HG03520 (cell line): ENCODE data around the gene DMD.

Experiments used
- ATAC-seq: cut with Tn5 transposase; IDR thresholded peaks from one replicate; pipeline ENCODE4 v1.9.1; 2021; ENCODE audit warnings: mild to moderate bottlenecking, moderate library complexity; ENCODE audit not compliant: unreplicated experiment

Gene DMD

GRCh38 chrX:31266203-31267076 is 1944.9 kb downstream of the DMD start:
- ATAC-seq: peak; percentile 70

GRCh38 chrX:31265383-31265782 is 1946.0 kb downstream of the DMD start:
- ATAC-seq: no peak

- ATAC-seq: no peak
Observed at GRCh38 chrX:31260351-31260750, 1951.0 kb downstream of the DMD start.

- no peak for ATAC-seq
Observed at GRCh38 chrX:31258166-31258565, 1953.2 kb downstream of the DMD start.

- no peak for ATAC-seq
Observed at GRCh38 chrX:31255310-31256033, 1955.9 kb downstream of the DMD start.

- ATAC-seq: no peak
Observed at GRCh38 chrX:31252133-31252532, 1959.2 kb downstream of the DMD start.

GRCh38 chrX:31251336-31251735 is 1960.0 kb downstream of the DMD start:
- no peak for ATAC-seq

GRCh38 chrX:31245714-31246113 is 1965.6 kb downstream of the DMD start:
- ATAC-seq: no peak

- ATAC-seq: no peak
Observed at GRCh38 chrX:31243804-31244203, 1967.5 kb downstream of the DMD start.

- no peak for ATAC-seq
Observed at GRCh38 chrX:31240982-31241381, 1970.4 kb downstream of the DMD start.

- peak; percentile 58 for ATAC-seq
Observed at GRCh38 chrX:31237189-31237588, 1974.2 kb downstream of the DMD start.

- no peak for ATAC-seq
Observed at GRCh38 chrX:31236231-31236630, 1975.1 kb downstream of the DMD start.

- ATAC-seq: no peak
Observed at GRCh38 chrX:31233941-31234496, 1977.3 kb downstream of the DMD start.

GRCh38 chrX:31232506-31232905 is 1978.8 kb downstream of the DMD start:
- no peak for ATAC-seq

- peak; percentile 91 for ATAC-seq
Observed at GRCh38 chrX:31228909-31229308, 1982.4 kb downstream of the DMD start.

GRCh38 chrX:31228415-31228832 is 1982.9 kb downstream of the DMD start:
- no peak for ATAC-seq

GRCh38 chrX:31227250-31227649 is 1984.1 kb downstream of the DMD start:
- no peak for ATAC-seq

GRCh38 chrX:31225819-31226218 is 1985.5 kb downstream of the DMD start:
- no peak for ATAC-seq

- ATAC-seq: no peak
Observed at GRCh38 chrX:31224381-31225012, 1986.9 kb downstream of the DMD start.

- ATAC-seq: peak; percentile 85
Observed at GRCh38 chrX:31223817-31224216, 1987.5 kb downstream of the DMD start.

- no peak for ATAC-seq
Observed at GRCh38 chrX:31222946-31223345, 1988.4 kb downstream of the DMD start.
